Measurements from ENCODE around the gene GYS1.

Gene GYS1

DNA sequence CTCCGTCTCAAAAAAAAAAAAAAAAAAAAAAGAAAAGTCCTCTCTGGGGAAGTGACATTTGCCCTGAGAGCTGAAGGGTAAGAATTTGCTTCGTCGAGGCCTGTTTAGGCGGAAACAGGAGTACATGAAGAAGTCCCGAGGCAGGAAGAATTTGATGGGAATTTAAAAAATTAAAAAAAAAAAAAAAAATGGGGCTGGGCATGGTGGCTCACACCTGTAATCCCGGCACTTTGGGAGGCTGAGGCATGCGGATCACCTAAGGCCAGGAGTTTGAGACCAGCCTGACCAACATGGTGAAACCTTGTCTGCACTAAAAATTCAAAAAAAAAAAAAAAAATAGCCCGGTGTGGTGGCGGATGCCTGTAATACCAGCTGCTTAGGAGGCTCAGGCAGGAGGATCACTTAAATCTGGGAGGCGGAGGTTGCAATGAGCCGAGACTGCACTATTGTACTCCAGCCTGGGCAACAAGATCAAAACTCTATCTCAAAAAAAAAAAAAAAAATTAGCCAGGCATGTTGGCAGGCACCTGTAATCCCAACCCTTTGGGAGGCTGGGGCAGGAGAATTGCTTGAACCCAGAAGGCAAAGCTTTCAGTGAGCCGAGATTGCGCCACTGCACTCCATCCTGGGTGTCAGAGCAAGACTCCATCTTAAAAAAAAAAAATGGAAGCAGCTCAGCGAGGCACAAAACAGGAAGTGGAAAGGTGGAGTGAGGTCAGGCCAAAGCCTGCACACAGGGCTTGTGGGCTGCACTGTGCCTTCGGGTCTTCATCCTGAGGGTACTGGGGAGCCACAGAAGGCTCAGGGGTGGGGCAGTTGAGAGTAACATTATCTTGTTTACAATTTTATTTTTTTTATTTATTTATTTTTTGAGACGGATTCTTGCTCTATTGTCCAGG lies 33.5 kb downstream of the GYS1 start:
- no peak for DNase-seq (ENCODE audit: low read depth in 2 of 2)

DNA sequence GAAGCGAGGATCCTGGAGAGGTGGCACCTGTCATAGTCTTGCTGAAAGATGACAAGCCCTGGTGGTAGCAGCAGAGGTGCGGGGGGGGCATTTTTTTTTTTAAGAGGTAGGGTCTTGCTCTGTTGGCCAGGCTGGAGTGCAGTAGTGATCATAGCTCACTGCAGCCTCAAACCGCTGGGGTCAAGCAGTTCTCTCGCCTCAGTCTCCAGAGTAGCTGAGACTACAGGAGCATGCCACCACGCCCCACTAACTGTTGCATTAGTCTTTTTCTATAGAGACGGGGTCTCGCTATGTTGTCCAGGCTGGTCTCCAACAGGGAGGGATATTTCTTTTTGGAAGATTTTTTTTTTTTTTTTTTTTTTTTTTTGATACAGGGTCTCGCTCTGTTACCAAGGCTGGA lies 35.1 kb downstream of the GYS1 start:
- no peak for DNase-seq (ENCODE audit: low read depth in 2 of 2)
- H3K4me3 ChIP-seq (replicated peaks in 1 of 2; ENCODE audit: low read depth in 2 of 2, low read length in 2 of 2): no peak overlapping the region
- TF ChIP-seq CTCF (IDR thresholded peaks at IDR 0.05; ENCODE audit: low read depth, low read length): no peak

More for the DNA sequence above, 33.5 kb downstream of the GYS1 start:
- no peak overlapping the region for H3K4me3 ChIP-seq (replicated peaks in 1 of 2; ENCODE audit: low read depth in 2 of 2, low read length in 2 of 2)
- TF ChIP-seq CTCF (IDR thresholded peaks at IDR 0.05; ENCODE audit: low read depth, low read length): no peak

- no peak for TF ChIP-seq CTCF (IDR thresholded peaks at IDR 0.05; ENCODE audit: low read depth, low read length)
- no peak for DNase-seq (ENCODE audit: low read depth in 2 of 2)
- H3K4me3 ChIP-seq (replicated peaks in 1 of 2; ENCODE audit: low read depth in 2 of 2, low read length in 2 of 2): peak overlapping the region; percentile 97
Measured at GRCh38 chr19:48955308-48955958, 37.7 kb downstream of the GYS1 start.

DNA sequence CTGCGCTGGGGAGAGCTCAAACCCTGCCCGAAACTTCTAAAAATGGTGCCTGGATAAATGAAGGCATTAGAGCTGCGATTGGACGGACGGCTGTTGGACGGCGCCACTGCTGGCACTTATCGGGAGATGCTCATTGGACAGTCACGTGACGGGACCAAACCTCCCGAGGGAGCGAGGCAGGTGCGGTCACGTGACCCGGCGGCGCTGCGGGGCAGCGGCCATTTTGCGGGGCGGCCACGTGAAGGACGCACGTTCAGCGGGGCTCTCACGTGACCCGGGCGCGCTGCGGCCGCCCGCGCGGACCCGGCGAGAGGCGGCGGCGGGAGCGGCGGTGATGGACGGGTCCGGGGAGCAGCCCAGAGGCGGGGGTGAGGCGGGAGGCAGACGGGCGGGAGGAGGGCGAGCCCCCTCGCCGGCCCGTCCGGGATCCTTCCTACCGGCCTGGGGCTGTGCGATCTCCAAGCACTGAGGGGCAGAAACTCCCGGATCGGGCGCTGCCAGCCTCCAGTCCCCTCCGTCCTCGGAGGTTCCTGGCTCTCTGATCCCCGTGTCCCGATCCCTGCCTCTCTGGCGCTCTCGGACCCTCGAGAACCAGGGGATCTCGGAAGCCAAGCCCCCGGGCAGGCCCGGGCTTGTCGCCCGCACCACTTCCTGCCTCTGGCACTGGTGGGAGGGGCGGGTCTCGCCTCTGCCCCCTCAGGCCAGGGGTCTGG lies 38.4 kb downstream of the GYS1 start, which contains the start of gene BAX:
BAX (plus strand) TSS at position 281 of the 713 bp plus-strand sequence; CDS start at position 335, 54 bp downstream.
- TF ChIP-seq CTCF (IDR thresholded peaks at IDR 0.05; ENCODE audit: low read depth, low read length): no peak
- peak within 1 kb of the TSS; percentile 97 for H3K4me3 ChIP-seq (replicated peaks in 1 of 2; ENCODE audit: low read depth in 2 of 2, low read length in 2 of 2)
- DNase-seq (ENCODE audit: low read depth in 2 of 2): peak; percentile 97

GRCh38 chr19:48953990-48954594 lies 39.0 kb downstream of the GYS1 start:
- H3K4me3 ChIP-seq (replicated peaks in 1 of 2; ENCODE audit: low read depth in 2 of 2, low read length in 2 of 2): peak overlapping the region; percentile 25 to 97
- DNase-seq (ENCODE audit: low read depth in 2 of 2): no peak
- TF ChIP-seq CTCF (IDR thresholded peaks at IDR 0.05; ENCODE audit: low read depth, low read length): no peak

DNA sequence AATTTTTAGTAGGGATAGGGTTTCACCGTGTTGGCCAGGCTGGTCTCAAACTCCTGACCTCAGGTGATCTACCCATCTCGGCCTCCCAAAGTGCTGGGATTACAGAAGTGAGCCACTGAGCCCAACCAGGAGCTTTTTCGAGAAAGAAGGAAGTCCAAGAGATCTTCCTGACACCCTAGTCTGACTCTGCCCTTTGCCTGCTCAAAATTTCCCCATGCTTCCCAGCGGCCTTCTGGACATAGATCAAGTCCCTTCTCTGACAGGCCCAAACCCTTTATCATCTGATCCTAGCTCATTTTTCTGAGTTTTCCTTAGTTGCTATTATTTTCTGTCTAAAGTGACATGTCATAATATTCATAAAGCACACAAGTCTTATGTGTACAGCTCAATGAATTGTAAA lies 40.0 kb downstream of the GYS1 start:
- no peak overlapping the region for H3K4me3 ChIP-seq (replicated peaks in 1 of 2; ENCODE audit: low read depth in 2 of 2, low read length in 2 of 2)
- DNase-seq (ENCODE audit: low read depth in 2 of 2): no peak
- no peak for TF ChIP-seq CTCF (IDR thresholded peaks at IDR 0.05; ENCODE audit: low read depth, low read length)

Measured in cardiac fibroblast (primary cell).